NCI-H524 treated with DMSO at 0.1 percent for 48 hours (cell line): Measurements from ENCODE around the gene ZMIZ1.

Experiments used
- DNase-seq: peaks from one replicate; lab custom pipeline; 2025; lab: John Stamatoyannopoulos, UW

Gene ZMIZ1

GRCh38 chr10:79248341-79249185 lies 179.8 kb downstream of the ZMIZ1 start:
- DNase-seq, result no peak

- no peak for DNase-seq
Measured at GRCh38 chr10:79249186-79250121, 180.7 kb downstream of the ZMIZ1 start.

- DNase-seq, result no peak
Measured at GRCh38 chr10:79250259-79250658, 181.5 kb downstream of the ZMIZ1 start.

GRCh38 chr10:79252450-79252849 lies 183.7 kb downstream of the ZMIZ1 start:
- DNase-seq, result no peak

- no peak for DNase-seq
Measured at GRCh38 chr10:79252971-79253370, 184.2 kb downstream of the ZMIZ1 start.

GRCh38 chr10:79253704-79254103 lies 184.9 kb downstream of the ZMIZ1 start:
- DNase-seq, result no peak

- DNase-seq, result no peak
Measured at GRCh38 chr10:79254333-79255006, 185.7 kb downstream of the ZMIZ1 start.

GRCh38 chr10:79255007-79255507 lies 186.3 kb downstream of the ZMIZ1 start:
- no peak for DNase-seq

GRCh38 chr10:79256264-79256806 lies 187.6 kb downstream of the ZMIZ1 start:
- DNase-seq, result no peak

- DNase-seq, result no peak
Measured at GRCh38 chr10:79258894-79259293, 190.1 kb downstream of the ZMIZ1 start.

GRCh38 chr10:79259834-79260233 lies 191.1 kb downstream of the ZMIZ1 start:
- no peak for DNase-seq

GRCh38 chr10:79260811-79261740 lies 192.3 kb downstream of the ZMIZ1 start:
- DNase-seq, result no peak

- no peak for DNase-seq
Measured at GRCh38 chr10:79262131-79262530, 193.4 kb downstream of the ZMIZ1 start.

- no peak for DNase-seq
Measured at GRCh38 chr10:79262959-79263746, 194.4 kb downstream of the ZMIZ1 start.

GRCh38 chr10:79263939-79264338 lies 195.2 kb downstream of the ZMIZ1 start:
- DNase-seq, result no peak

GRCh38 chr10:79264942-79265341 lies 196.2 kb downstream of the ZMIZ1 start:
- DNase-seq, result no peak

GRCh38 chr10:79266084-79266483 lies 197.3 kb downstream of the ZMIZ1 start:
- no peak for DNase-seq

GRCh38 chr10:79266543-79267312 lies 198.0 kb downstream of the ZMIZ1 start:
- DNase-seq, result no peak

GRCh38 chr10:79267499-79267898 lies 198.7 kb downstream of the ZMIZ1 start:
- no peak for DNase-seq
